Fibroblast of mammary gland (primary cell): Measurements from ENCODE around the gene PRCD.

Source experiments
- DNase-seq: peaks from one replicate; pipeline ENCODE4 v3.0.0-alpha.2; 2010; ENCODE audit warnings: low read depth
- H3K4me3 ChIP-seq: 2 replicates; pipeline ENCODE4 v1.5.1; 2011; ENCODE audit warnings: low read depth, mild to moderate bottlenecking, low read length, moderate library complexity; ENCODE audit not compliant: control insufficient read depth
- CTCF ChIP-seq: conservative IDR thresholded peaks from 2 replicates; pipeline ENCODE4 v1.5.1; 2011; ENCODE audit warnings: low read depth, low read length, inconsistent platforms; ENCODE audit not compliant: control insufficient read depth, insufficient read depth

Gene PRCD

GRCh38 chr17:76565728-76566612, 26.1 kb downstream of the PRCD start:
- no peak for TF ChIP-seq CTCF
- no peak overlapping the region for H3K4me3 ChIP-seq
- DNase-seq, result no peak

GRCh38 chr17:76566613-76566943, 26.7 kb downstream of the PRCD start:
- TF ChIP-seq CTCF, result no peak
- no peak overlapping the region for H3K4me3 ChIP-seq
- no peak for DNase-seq

GRCh38 chr17:76566988-76567431, 27.2 kb downstream of the PRCD start:
- no peak for DNase-seq
- no peak overlapping the region for H3K4me3 ChIP-seq
- no peak for TF ChIP-seq CTCF

- no peak overlapping the region for H3K4me3 ChIP-seq
- no peak for TF ChIP-seq CTCF
- DNase-seq, result no peak
Observed at GRCh38 chr17:76567634-76568432, 28.0 kb downstream of the PRCD start.

GRCh38 chr17:76568811-76569221, 29.0 kb downstream of the PRCD start:
- TF ChIP-seq CTCF, result no peak
- DNase-seq, result no peak

GRCh38 chr17:76569607-76570279, 29.9 kb downstream of the PRCD start:
- DNase-seq, result no peak
- TF ChIP-seq CTCF, result no peak
- H3K4me3 ChIP-seq, result no peak overlapping the region

More at GRCh38 chr17:76568811-76569221, 29.0 kb downstream of the PRCD start:
- no peak overlapping the region for H3K4me3 ChIP-seq
